GM12865 (cell line): Measurements from ENCODE around the gene THSD7B.

Source experiments
- DNase-seq: peaks from one replicate; pipeline ENCODE4 v3.0.0; 2010; ENCODE audit warnings: low read depth
- H3K4me3 ChIP-seq: 2 replicates; pipeline ENCODE4 v1.5.1; 2011; ENCODE audit warnings: mild to moderate bottlenecking, low read depth, low read length, control low read depth
- TF ChIP-seq, protein P1 (sequence below): IDR thresholded peaks from 2 replicates; pipeline ENCODE4 v1.5.1; 2011; ENCODE audit warnings: low read length, control low read depth, low read depth, inconsistent platforms; ENCODE audit not compliant: insufficient read depth; ENCODE audit errors: missing control alignments

Gene THSD7B

GRCh38 chr2:137333386-137334165 lies 568.2 kb downstream of the THSD7B start:
- peak; percentile 35 for DNase-seq
- TF ChIP-seq, protein P1, sequence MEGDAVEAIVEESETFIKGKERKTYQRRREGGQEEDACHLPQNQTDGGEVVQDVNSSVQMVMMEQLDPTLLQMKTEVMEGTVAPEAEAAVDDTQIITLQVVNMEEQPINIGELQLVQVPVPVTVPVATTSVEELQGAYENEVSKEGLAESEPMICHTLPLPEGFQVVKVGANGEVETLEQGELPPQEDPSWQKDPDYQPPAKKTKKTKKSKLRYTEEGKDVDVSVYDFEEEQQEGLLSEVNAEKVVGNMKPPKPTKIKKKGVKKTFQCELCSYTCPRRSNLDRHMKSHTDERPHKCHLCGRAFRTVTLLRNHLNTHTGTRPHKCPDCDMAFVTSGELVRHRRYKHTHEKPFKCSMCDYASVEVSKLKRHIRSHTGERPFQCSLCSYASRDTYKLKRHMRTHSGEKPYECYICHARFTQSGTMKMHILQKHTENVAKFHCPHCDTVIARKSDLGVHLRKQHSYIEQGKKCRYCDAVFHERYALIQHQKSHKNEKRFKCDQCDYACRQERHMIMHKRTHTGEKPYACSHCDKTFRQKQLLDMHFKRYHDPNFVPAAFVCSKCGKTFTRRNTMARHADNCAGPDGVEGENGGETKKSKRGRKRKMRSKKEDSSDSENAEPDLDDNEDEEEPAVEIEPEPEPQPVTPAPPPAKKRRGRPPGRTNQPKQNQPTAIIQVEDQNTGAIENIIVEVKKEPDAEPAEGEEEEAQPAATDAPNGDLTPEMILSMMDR = no peak
- H3K4me3 ChIP-seq = no peak overlapping the region

DNA sequence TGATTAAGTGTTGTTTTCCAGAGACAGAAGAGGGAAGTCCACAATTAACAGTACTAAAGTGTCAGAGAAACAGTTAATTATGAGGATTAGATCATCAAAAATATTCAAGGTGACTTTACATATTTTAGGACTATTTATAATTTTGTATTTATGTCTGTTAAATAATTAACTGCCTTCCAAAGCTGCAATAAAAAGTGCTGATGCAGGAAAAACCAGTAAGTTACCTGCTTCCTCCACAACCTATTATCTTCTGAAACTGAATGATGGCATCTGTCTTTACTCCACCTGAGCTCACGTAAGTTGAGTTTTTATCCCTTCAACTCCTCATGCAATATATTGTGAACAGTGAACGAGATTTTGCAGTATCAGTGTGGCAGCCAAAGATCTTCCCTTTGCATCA lies 570.7 kb downstream of the THSD7B start:
- TF ChIP-seq, protein P1 = no peak
- DNase-seq = no peak

GRCh38 chr2:137339051-137339450 lies 573.7 kb downstream of the THSD7B start:
- TF ChIP-seq, protein P1 = no peak
- no peak for DNase-seq
- H3K4me3 ChIP-seq = no peak overlapping the region

More for the DNA sequence above, 570.7 kb downstream of the THSD7B start:
- H3K4me3 ChIP-seq = no peak overlapping the region

GRCh38 chr2:137345994-137346393 lies 580.6 kb downstream of the THSD7B start:
- no peak overlapping the region for H3K4me3 ChIP-seq
- no peak for DNase-seq
- TF ChIP-seq, protein P1 = no peak

DNA sequence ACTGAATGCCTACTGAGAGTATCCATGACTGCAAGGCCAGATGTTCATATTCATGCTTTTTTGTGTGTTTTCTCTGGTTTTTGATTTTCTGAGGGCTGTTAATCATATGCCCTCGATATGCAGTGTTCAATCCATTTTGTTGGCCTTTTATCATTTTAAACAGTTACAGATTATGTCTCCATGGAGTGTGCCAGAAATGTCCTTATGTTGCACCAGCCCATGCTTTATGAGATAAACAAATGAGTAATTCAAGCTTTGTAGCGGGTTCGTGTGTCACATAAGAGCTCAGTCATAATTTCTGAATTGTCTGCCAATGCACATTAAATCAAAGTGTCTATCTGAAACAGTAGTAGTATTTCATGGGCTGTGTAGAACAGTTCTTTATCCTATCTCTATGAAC lies 583.0 kb downstream of the THSD7B start:
- no peak overlapping the region for H3K4me3 ChIP-seq
- TF ChIP-seq, protein P1 = no peak
- no peak for DNase-seq

GRCh38 chr2:137357634-137358033 lies 592.3 kb downstream of the THSD7B start:
- no peak overlapping the region for H3K4me3 ChIP-seq
- no peak for DNase-seq
- TF ChIP-seq, protein P1 = no peak

GRCh38 chr2:137367361-137367760 lies 602.0 kb downstream of the THSD7B start:
- H3K4me3 ChIP-seq = no peak overlapping the region
- no peak for DNase-seq
- TF ChIP-seq, protein P1 = no peak
